ENCODE measurements around the gene BCKDHB. TPM values are rescaled to one million over a fixed set of nuclear protein-coding genes. Genes with fewer than 3 reads are reported as not detected.

Gene BCKDHB
- total RNA-seq, 1 experiment from 2014 or later: 17.7 TPM

DNA sequence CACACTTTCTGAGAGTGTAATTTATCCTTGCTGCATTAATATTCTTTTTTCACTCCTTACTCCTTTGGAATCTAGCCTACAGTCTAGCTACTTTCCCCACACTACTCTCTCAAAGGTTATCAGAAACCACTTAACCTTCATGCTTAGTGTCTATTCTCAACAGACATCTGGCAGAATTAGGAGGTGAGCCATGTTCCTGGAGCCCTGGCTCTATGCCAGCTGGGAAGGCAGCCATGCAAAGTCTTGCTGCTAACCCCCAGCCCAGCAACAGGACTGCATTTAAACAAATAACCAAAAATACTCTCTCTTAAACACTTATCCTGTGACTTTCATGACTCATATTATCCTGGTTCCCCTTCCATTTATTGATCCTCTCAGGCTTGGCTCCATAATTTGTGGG is 260.2 kb downstream of the BCKDHB start:
- Mint-ChIP-seq H3K4me1 (ENCODE audit: insufficient read depth, unreplicated experiment) (peaks cover 6% of the 10 kb centered on the region), H3K9me3 (ENCODE audit: unreplicated experiment) (peaks cover 11% of the 10 kb centered on the region), H3K27me3 (ENCODE audit: insufficient read depth, unreplicated experiment) (no peaks in the 10 kb centered on the region), H3K4me3 (ENCODE audit: unreplicated experiment) (no peak overlapping the region), H3K27ac (ENCODE audit: low read depth, unreplicated experiment) (no peak overlapping the region), H3K36me3 (ENCODE audit: insufficient read depth, unreplicated experiment) (no peaks in the 10 kb centered on the region)
- DNase-seq (ENCODE audit: unreplicated experiment): peak; percentile 21
- POLR2A ChIA-PET: no interaction called here
- intact Hi-C loops (cut with micrococcal nuclease): no loop called here
- TF ChIP-seq, protein P1, sequence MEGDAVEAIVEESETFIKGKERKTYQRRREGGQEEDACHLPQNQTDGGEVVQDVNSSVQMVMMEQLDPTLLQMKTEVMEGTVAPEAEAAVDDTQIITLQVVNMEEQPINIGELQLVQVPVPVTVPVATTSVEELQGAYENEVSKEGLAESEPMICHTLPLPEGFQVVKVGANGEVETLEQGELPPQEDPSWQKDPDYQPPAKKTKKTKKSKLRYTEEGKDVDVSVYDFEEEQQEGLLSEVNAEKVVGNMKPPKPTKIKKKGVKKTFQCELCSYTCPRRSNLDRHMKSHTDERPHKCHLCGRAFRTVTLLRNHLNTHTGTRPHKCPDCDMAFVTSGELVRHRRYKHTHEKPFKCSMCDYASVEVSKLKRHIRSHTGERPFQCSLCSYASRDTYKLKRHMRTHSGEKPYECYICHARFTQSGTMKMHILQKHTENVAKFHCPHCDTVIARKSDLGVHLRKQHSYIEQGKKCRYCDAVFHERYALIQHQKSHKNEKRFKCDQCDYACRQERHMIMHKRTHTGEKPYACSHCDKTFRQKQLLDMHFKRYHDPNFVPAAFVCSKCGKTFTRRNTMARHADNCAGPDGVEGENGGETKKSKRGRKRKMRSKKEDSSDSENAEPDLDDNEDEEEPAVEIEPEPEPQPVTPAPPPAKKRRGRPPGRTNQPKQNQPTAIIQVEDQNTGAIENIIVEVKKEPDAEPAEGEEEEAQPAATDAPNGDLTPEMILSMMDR (IDR thresholded peaks at IDR 0.05; ENCODE audit: unreplicated experiment): no peak
- CTCF ChIA-PET: no interaction called here
- no TSS peak for BruUV-seq (replicated peaks)

DNA sequence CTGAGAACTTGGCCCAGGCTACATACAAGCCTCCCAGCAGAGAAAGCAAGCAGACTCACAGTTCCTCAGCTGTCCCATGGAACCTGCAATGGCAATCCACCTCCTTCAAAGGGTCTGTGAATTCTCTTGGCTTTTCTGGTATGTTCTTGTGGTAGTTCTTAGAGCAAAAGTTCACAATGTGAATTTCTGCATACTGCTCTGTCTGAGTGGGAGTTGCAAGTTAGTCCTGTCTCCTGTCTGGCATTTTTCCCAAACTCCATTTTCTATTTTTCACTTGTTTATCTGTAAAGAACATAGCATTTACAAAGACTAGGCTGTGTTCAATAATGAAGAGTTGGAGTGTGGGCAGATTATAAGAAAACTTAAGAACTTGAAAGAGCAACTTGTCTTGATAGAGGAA is 269.9 kb downstream of the BCKDHB start:
- BruUV-seq (replicated peaks): no TSS peak
- CTCF ChIA-PET: interaction anchor here (0.6 kb wide), 2 partner anchors 42 to 132 kb away, joined by 3 to 4 read pairs; no protein-coding TSS in a partner anchor

DNA sequence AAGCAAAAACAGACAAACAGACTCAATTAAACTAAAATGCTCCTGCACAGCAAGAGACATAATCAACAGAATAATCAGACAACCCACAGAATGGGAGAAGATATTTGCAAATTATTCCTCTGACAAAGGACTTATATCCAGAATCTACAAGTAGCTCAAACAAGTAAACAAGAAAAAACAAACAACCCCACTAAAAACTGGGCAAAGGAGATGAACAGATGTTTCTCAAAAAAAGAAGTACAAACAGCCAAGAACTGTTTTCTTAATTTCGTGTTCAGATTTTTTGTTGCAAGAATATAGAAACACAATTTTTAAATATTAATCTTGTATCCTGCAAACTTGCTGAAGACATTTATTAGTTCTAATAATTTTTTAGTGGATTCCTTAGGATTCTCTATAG is 274.1 kb downstream of the BCKDHB start:
- intact Hi-C loops (cut with micrococcal nuclease): no loop called here
- Mint-ChIP-seq H3K4me3 (ENCODE audit: unreplicated experiment) (no peak overlapping the region), H3K27me3 (ENCODE audit: insufficient read depth, unreplicated experiment) (no peaks in the 10 kb centered on the region), H3K9me3 (ENCODE audit: unreplicated experiment) (no peaks in the 10 kb centered on the region), H3K4me1 (ENCODE audit: insufficient read depth, unreplicated experiment) (no peaks in the 10 kb centered on the region), H3K36me3 (ENCODE audit: insufficient read depth, unreplicated experiment) (no peaks in the 10 kb centered on the region), H3K27ac (ENCODE audit: low read depth, unreplicated experiment) (peak overlapping the region; percentile 5)
- no peak for DNase-seq (ENCODE audit: unreplicated experiment)
- POLR2A ChIA-PET: interaction anchor here (0.7 kb wide), 1 partner anchor 64 kb away, joined by 3 read pairs; no protein-coding TSS in a partner anchor
- no TSS peak for BruUV-seq (replicated peaks)
- TF ChIP-seq, protein P1 (IDR thresholded peaks at IDR 0.05; ENCODE audit: unreplicated experiment): no peak
- CTCF ChIA-PET: no interaction called here

More for the DNA sequence above, 269.9 kb downstream of the BCKDHB start:
- no peaks in the 10 kb centered on the region for H3K9me3 Mint-ChIP-seq (ENCODE audit: unreplicated experiment)
- H3K36me3 Mint-ChIP-seq (ENCODE audit: insufficient read depth, unreplicated experiment): no peaks in the 10 kb centered on the region
- TF ChIP-seq, protein P1 (IDR thresholded peaks at IDR 0.05; ENCODE audit: unreplicated experiment): no peak
- no peaks in the 10 kb centered on the region for H3K4me1 Mint-ChIP-seq (ENCODE audit: insufficient read depth, unreplicated experiment)
- H3K27me3 Mint-ChIP-seq (ENCODE audit: insufficient read depth, unreplicated experiment): no peaks in the 10 kb centered on the region
- no peak for DNase-seq (ENCODE audit: unreplicated experiment)
- no peak overlapping the region for H3K27ac Mint-ChIP-seq (ENCODE audit: low read depth, unreplicated experiment)
- H3K4me3 Mint-ChIP-seq (ENCODE audit: unreplicated experiment): no peak overlapping the region
- POLR2A ChIA-PET: no interaction called here
- intact Hi-C loops (cut with micrococcal nuclease): loop anchor here (5.0 kb wide), 1 partner anchor 756 kb away; no protein-coding TSS in a partner anchor

DNA sequence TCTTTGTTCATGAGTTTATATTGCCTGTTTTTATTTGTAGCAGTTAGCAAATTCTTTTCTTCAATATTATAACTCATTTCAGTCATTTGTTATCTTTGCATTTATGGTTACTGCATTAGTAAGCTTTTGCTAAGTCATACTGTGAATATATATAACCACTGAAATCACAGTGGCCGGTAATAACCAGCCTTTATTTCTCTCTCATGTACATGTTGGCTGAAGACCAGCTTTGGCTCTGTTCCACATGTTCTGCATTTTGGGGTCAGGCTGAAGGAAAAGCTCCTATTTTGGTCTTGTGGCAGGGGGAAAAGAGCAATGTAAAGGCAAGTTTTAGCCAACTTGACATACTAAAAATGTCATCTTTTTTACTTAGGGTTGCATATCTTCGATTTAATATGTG is 276.3 kb downstream of the BCKDHB start:
- Mint-ChIP-seq H3K4me1 (ENCODE audit: insufficient read depth, unreplicated experiment) (no peaks in the 10 kb centered on the region), H3K9me3 (ENCODE audit: unreplicated experiment) (no peaks in the 10 kb centered on the region), H3K36me3 (ENCODE audit: insufficient read depth, unreplicated experiment) (no peaks in the 10 kb centered on the region), H3K27me3 (ENCODE audit: insufficient read depth, unreplicated experiment) (no peaks in the 10 kb centered on the region), H3K27ac (ENCODE audit: low read depth, unreplicated experiment) (no peak overlapping the region), H3K4me3 (ENCODE audit: unreplicated experiment) (no peak overlapping the region)
- TF ChIP-seq, protein P1 (IDR thresholded peaks at IDR 0.05; ENCODE audit: unreplicated experiment): no peak
- ChIA-PET CTCF (no interaction called here), POLR2A (no interaction called here)
- intact Hi-C loops (cut with micrococcal nuclease): no loop called here
- no TSS peak for BruUV-seq (replicated peaks)
- DNase-seq (ENCODE audit: unreplicated experiment): no peak
